Chondrocyte (in vitro differentiated cells): ENCODE data around the gene RASSF4. TPM values are rescaled to one million over a fixed set of nuclear protein-coding genes. Genes with fewer than 3 reads are reported as not detected.

Experiments used
- DNase-seq: peaks from one replicate; pipeline ENCODE4 v3.0.0; 2021; ENCODE audit warnings: mixed read lengths, low spot score
- H3K27ac Mint-ChIP-seq: one replicate; pipeline ENCODE4 v1.8.0; 2021; ENCODE audit warnings: mild to moderate bottlenecking, moderate library complexity, mixed read lengths; ENCODE audit not compliant: unreplicated experiment
- H3K27me3 Mint-ChIP-seq: 2 replicates; pipeline ENCODE4 v1.8.0; 2021; ENCODE audit warnings: low read depth, mixed read lengths
- H3K36me3 Mint-ChIP-seq: 2 replicates; pipeline ENCODE4 v1.8.0; 2021; ENCODE audit warnings: low read depth, mixed read lengths
- H3K4me1 Mint-ChIP-seq: 2 replicates; pipeline ENCODE4 v1.8.0; 2021; ENCODE audit warnings: low read depth, mild to moderate bottlenecking, mixed read lengths
- H3K4me3 Mint-ChIP-seq: one replicate; pipeline ENCODE4 v1.8.0; 2021; ENCODE audit warnings: mild to moderate bottlenecking, moderate library complexity, mixed read lengths; ENCODE audit not compliant: unreplicated experiment
- H3K9me3 Mint-ChIP-seq: 2 replicates; pipeline ENCODE4 v1.8.0; 2021; ENCODE audit warnings: low read depth, mixed read lengths
- long read RNA-seq: library from polyadenylated mRNA; stranded (forward); transcript quantifications from one replicate; pipeline ENCODE4 v2.0.0, GENCODE V29; 2021
- total RNA-seq: library from RNA; stranded (reverse); gene quantifications from 3 replicates; pipeline ENCODE4 v1.2.1, GENCODE V29; 2021
- TF ChIP-seq, protein P1 (sequence below): fragments of 200-600 bp; sonication (generic); IDR thresholded peaks from 2 replicates; pipeline ENCODE4 v1.5.0; 2021; ENCODE audit warnings: antibody characterized with exemption, mild to moderate bottlenecking, moderate library complexity

The RASSF4 gene
- total RNA-seq: 24.6 to 37.8 TPM (median 35.9 TPM) in 3 replicates
- long read RNA-seq, full-length matches to known transcripts: 53 of 92 reads
- long read RNA-seq, partial matches to known transcripts: 11 of 92 reads
- long read RNA-seq, other reads (novel, unspliced or antisense): 28 of 92 reads

DNA sequence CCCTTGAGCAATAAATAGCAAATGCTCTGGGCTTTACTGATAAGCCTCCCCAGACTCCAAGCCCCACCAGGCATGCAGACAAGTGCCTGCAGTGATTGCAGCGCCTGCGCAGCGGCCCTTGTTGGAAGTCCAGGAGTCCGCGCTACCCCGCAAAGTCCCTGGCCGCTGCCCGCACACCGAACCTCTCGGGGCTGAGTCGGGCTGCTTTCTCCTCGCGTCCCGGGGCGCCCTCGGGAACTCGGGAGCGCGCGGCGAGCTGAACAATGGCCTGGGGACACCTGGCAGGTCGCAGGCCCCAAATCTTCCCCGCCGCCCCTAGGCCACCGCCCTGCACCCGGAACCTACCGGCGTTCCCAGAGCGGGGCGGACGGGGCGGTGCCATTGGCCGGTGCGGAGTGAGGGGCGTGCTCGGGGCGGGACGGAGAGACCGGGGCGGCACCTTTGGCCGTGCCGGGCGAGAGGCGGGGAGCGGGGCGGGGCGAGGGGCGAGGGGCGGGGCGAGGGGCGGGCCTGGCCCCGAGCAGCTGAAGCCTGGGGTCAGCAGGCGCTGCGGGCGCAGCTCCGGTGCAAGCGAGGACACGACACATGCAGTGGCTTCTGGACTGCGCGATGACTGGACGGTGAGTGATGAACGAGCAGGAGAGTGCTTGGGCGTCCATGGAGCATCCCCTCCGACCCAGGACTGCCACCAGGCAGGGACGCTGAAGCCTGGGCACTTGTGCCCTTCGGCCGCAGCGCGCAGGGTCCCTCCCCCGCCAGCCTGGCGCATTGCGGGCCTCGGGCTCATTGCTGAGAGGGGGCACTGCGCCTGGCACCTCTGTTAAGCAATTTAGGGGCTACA is at the start of gene RASSF4:
TSS of gene RASSF4 (plus strand) at position 556 of the 841 bp plus-strand sequence. CDS start 10,401 bp downstream, outside the sequence.
- H3K4me3 Mint-ChIP-seq: peak within 1 kb of the TSS; percentile 81
- TF ChIP-seq, protein P1, sequence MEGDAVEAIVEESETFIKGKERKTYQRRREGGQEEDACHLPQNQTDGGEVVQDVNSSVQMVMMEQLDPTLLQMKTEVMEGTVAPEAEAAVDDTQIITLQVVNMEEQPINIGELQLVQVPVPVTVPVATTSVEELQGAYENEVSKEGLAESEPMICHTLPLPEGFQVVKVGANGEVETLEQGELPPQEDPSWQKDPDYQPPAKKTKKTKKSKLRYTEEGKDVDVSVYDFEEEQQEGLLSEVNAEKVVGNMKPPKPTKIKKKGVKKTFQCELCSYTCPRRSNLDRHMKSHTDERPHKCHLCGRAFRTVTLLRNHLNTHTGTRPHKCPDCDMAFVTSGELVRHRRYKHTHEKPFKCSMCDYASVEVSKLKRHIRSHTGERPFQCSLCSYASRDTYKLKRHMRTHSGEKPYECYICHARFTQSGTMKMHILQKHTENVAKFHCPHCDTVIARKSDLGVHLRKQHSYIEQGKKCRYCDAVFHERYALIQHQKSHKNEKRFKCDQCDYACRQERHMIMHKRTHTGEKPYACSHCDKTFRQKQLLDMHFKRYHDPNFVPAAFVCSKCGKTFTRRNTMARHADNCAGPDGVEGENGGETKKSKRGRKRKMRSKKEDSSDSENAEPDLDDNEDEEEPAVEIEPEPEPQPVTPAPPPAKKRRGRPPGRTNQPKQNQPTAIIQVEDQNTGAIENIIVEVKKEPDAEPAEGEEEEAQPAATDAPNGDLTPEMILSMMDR: peak; percentile 11
- H3K4me1 Mint-ChIP-seq: peaks cover 72% of the 10 kb centered on the region

GRCh38 chr10:44909910-44910309 is 49.7 kb upstream of the RASSF4 start:
- H3K4me3 Mint-ChIP-seq: no peak overlapping the region
- TF ChIP-seq, protein P1: no peak
- no peak for DNase-seq
- H3K4me1 Mint-ChIP-seq: peaks cover 30% of the 10 kb centered on the region
- no peaks in the 10 kb centered on the region for H3K27me3 Mint-ChIP-seq
- H3K36me3 Mint-ChIP-seq: no peaks in the 10 kb centered on the region
- no peaks in the 10 kb centered on the region for H3K9me3 Mint-ChIP-seq
- H3K27ac Mint-ChIP-seq: no peak overlapping the region

More for the DNA sequence above, at the start of gene RASSF4:
- Mint-ChIP-seq H3K27ac (peak within 1 kb of the TSS; percentile 82), H3K27me3 (no peaks in the 10 kb centered on the region), H3K36me3 (peaks cover 3% of the 10 kb centered on the region), H3K9me3 (peaks cover 4% of the 10 kb centered on the region)
- no peak for DNase-seq

DNA sequence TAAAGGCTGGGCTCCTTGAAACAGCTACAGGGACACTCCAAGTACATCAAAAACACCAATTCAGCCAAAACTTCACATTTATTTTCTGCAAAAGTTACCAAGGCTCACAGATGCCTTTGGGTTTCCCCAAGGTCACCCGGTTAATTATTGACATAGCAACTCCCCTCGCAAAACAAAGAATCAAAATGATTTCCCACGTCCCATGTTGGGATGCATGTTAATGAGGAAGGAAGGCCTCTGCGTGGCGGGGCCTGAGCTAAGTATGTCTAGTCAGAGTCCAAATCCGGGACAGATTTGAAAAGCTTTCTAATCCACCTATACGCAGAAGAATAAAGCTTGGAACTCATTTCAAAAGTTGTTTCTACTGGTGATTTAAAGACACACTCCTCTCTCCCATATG is 49.0 kb upstream of the RASSF4 start:
- no peak for DNase-seq
- H3K4me3 Mint-ChIP-seq: no peak overlapping the region
- H3K9me3 Mint-ChIP-seq: no peaks in the 10 kb centered on the region
- TF ChIP-seq, protein P1: no peak
- H3K36me3 Mint-ChIP-seq: no peaks in the 10 kb centered on the region
- H3K4me1 Mint-ChIP-seq: peaks cover 30% of the 10 kb centered on the region
- H3K27ac Mint-ChIP-seq: peak overlapping the region; percentile 8
- no peaks in the 10 kb centered on the region for H3K27me3 Mint-ChIP-seq

- no peaks in the 10 kb centered on the region for H3K36me3 Mint-ChIP-seq
- DNase-seq: no peak
- no peaks in the 10 kb centered on the region for H3K27me3 Mint-ChIP-seq
- TF ChIP-seq, protein P1: no peak
- H3K4me1 Mint-ChIP-seq: peaks cover 30% of the 10 kb centered on the region
- no peak within 1 kb of the TSS for H3K4me3 Mint-ChIP-seq
- no peaks in the 10 kb centered on the region for H3K9me3 Mint-ChIP-seq
- peak within 1 kb of the TSS; percentile 8 for H3K27ac Mint-ChIP-seq
Observed at GRCh38 chr10:44911081-44911540, 48.5 kb upstream of the RASSF4 start, which contains the start of gene TMEM72. Gene TMEM72, plus strand, starts transcription at chr10:44911337. Its CDS starts 176 bp downstream, at chr10:44911513.

DNA sequence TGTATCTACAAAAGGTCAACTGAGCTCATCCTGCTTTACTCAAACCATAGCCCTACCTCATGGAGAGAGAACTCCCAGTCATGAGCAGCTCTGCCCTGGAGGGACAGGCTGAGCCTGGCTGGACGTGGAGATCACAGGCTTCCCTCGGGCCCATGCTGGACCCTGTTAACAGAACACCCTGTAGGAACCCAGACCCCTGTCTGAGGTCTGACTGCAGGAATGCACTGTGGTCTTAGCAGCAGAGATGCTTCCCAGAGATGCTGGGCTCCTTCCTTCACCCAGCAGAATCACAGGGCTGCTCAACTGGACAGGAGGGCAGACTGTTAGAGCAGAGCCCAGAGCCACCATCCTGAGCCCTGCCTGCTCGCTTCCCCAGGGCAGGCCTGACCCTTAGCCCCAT is 47.7 kb upstream of the RASSF4 start:
- Mint-ChIP-seq H3K27ac (no peak overlapping the region), H3K4me1 (peaks cover 30% of the 10 kb centered on the region), H3K27me3 (no peaks in the 10 kb centered on the region), H3K4me3 (no peak overlapping the region), H3K9me3 (no peaks in the 10 kb centered on the region), H3K36me3 (no peaks in the 10 kb centered on the region)
- TF ChIP-seq, protein P1: no peak
- no peak for DNase-seq
